ENCODE measurements around the gene MYO19. TPM values are rescaled to one million over a fixed set of nuclear protein-coding genes. Genes with fewer than 3 reads are reported as not detected.

The MYO19 gene
- total and polyA plus RNA-seq, 9 of the 15 experiments (the other 6 are each of a cell fraction or from before 2014, with no cell fraction given) = 21.6 to 176 (median 129) TPM

DNA sequence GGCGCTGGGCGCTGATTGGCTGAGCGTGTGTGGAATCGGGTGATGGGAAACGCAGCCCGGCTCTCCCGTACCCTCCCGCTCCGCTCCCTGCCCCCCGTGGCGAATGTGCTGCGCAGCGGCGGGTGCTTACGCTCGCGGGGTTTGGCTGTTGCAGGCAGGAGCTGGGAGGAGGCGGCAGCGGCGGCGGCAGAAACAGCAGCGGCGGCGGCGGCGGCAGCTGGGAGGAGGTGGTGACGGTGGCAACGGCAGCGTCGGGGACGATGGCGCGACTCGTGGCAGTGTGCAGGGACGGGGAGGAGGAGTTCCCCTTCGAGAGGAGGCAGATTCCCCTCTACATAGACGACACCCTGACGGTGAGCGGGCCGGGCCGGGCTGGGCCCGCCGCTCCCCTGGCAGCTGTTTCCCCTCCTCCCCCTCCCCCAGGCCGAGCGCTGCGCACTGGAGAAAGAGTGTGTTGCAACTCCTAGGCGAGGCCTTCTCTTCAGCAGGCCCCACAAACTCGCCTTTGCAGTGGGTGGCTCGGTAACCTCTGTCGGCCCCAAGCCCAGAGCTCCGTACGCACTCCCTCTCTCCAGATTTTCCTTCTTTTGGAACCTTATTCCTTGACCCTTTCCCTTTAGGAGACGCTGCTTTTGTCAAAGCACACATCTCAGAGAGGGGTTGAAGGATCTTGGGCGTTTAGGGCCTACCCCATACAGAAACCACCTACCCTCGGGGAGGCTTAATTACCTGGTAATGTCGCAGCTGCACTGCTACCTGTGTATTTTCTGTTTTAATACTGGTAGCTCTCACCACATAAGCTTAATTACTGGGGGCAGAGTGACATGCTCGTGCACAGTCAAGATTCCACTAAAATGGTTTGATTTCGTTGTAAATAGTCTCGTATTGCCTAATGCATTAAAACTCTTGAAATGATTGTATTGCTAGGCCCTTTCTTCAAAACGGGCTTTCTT is 11.1 kb upstream of the MYO19 start (continued):
- TF ChIP-seq FOXJ2 (tag; IDR thresholded peaks at IDR 0.05) (0 out of 2 replicates have a peak, but pooled peaks have one; percentile 27), RBFOX2 (IDR thresholded peaks at IDR 0.05; ENCODE audit: low read depth, low read length) (peak; percentile 92), HNRNPLL (IDR thresholded peaks at IDR 0.05; ENCODE audit: low read depth, low read length, poor library complexity, severe bottlenecking) (peak; percentile 66), SIN3A (IDR thresholded peaks at IDR 0.05; ENCODE audit: borderline replicate concordance in 2 of 2, control insufficient read depth in 1 of 2, low read depth in 2 of 2, low read length in 2 of 2) (peak; percentile 58 to 75; a peak in 2 of 4 replicates), SMARCA4 (IDR thresholded peaks at IDR 0.05) (peak; percentile 60), NRF1 (conservative IDR thresholded peaks at IDR 0.05 in 1 of 2, IDR thresholded peaks at IDR 0.05 in 1 of 2) (peak; percentile 79 to 82), STAT5A (IDR thresholded peaks at IDR 0.05; ENCODE audit: borderline replicate concordance, low read length) (peak; percentile 11; the same call in 1 of the 2 replicates), ZSCAN29 (IDR thresholded peaks at IDR 0.05) (no peak), MEF2A (IDR thresholded peaks at IDR 0.05; ENCODE audit: control insufficient read depth, low read depth, low read length) (no peak), MNT (conservative IDR thresholded peaks at IDR 0.05) (peak; percentile 63 to 91), IRF2 (CRISPR knock-in tag; IDR thresholded peaks at IDR 0.05) (no peak), SMARCE1 (IDR thresholded peaks at IDR 0.05) (0 out of 2 replicates have a peak, but pooled peaks have one; percentile 26), PTRF (tag; IDR thresholded peaks at IDR 0.05) (no peak), POLR2AphosphoS5 (IDR thresholded peaks at IDR 0.05; ENCODE audit: control insufficient read depth, insufficient read depth, low read depth, low read length) (peak; percentile 59), NEUROD1 (IDR thresholded peaks at IDR 0.05; ENCODE audit: borderline replicate concordance, low read depth, low read length, partially characterized antibody) (peak; percentile 68), GATAD2A (IDR thresholded peaks at IDR 0.05) (peak; percentile 57; the same call in 1 of the 2 replicates), TBL1XR1 (IDR thresholded peaks at IDR 0.05; ENCODE audit: low read length in 2 of 2) (peak in 1 of 2 experiments; percentile 52; a peak in 3 of 4 replicates), RAD21 (CRISPR knock-in tag; conservative IDR thresholded peaks at IDR 0.05 in 1 of 2, IDR thresholded peaks at IDR 0.05 in 1 of 2) (no peak), DACH1 (IDR thresholded peaks at IDR 0.05; ENCODE audit: partially characterized antibody) (peak; percentile 90), MTA1 (IDR thresholded peaks at IDR 0.05; ENCODE audit: borderline replicate concordance) (no peak), ZNF146 (CRISPR knock-in tag; IDR thresholded peaks at IDR 0.05; ENCODE audit: unreplicated experiment) (peak; percentile 5), BRD4 (IDR thresholded peaks at IDR 0.05) (0 out of 2 replicates have a peak, but pooled peaks have one; percentile 13), KDM2B (CRISPR knock-in tag; IDR thresholded peaks at IDR 0.05) (no peak), POLR2A (conservative IDR thresholded peaks at IDR 0.05) (0 out of 2 replicates have a peak, but pooled peaks have one; percentile 10), CREM (IDR thresholded peaks at IDR 0.05; ENCODE audit: low read depth) (peak; percentile 90), HNRNPK (IDR thresholded peaks at IDR 0.05; ENCODE audit: low read depth, low read length, poor library complexity, severe bottlenecking) (peak; percentile 93), ZNF79 (CRISPR knock-in tag; IDR thresholded peaks at IDR 0.05; ENCODE audit: low read depth) (no peak)
- TF ChIP-seq, protein P1, sequence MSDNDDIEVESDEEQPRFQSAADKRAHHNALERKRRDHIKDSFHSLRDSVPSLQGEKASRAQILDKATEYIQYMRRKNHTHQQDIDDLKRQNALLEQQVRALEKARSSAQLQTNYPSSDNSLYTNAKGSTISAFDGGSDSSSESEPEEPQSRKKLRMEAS (CRISPR knock-in tag; IDR thresholded peaks at IDR 0.05) = 0 out of 2 replicates have a peak, but pooled peaks have one; percentile 25

All from K562 (cell line).